ENCODE measurements around the gene GRM1. TPM values are rescaled to one million over a fixed set of nuclear protein-coding genes. Genes with fewer than 3 reads are reported as not detected.

GRM1 gene
- total and polyA plus RNA-seq, 2 experiments from 2014 or later = 0.29 to 0.63 TPM

- Mint-ChIP-seq H3K36me3 (ENCODE audit: low read depth) (no peaks in the 10 kb centered on the region), H3K4me3 (no peak overlapping the region), H3K27me3 (ENCODE audit: insufficient read depth, low read depth, poor library complexity) (peaks cover 2% of the 10 kb centered on the region), H3K4me1 (peaks cover 8% of the 10 kb centered on the region; the same call in 2 of the 3 replicates), H3K9me3 (no peaks in the 10 kb centered on the region; the same call in 2 of the 3 replicates), H3K27ac (no peak overlapping the region)
- TF ChIP-seq ZNF114 (CRISPR knock-in tag; IDR thresholded peaks at IDR 0.05) (no peak), CTCF (conservative IDR thresholded peaks at IDR 0.05; ENCODE audit: low read depth in 2 of 2) (no peak), JUNB (IDR thresholded peaks at IDR 0.05; ENCODE audit: unreplicated experiment) (no peak), NANOG (IDR thresholded peaks at IDR 0.05; ENCODE audit: borderline replicate concordance) (no peak), EZH2 (IDR thresholded peaks at IDR 0.05; ENCODE audit: low read depth, unreplicated experiment) (no peak), CREB1 (CRISPR knock-in tag; IDR thresholded peaks at IDR 0.05; ENCODE audit: low read depth) (no peak), EZH2phosphoT487 (IDR thresholded peaks at IDR 0.05; ENCODE audit: unreplicated experiment) (no peak), ZNF462 (CRISPR knock-in tag; IDR thresholded peaks at IDR 0.05) (no peak), ETS1 (IDR thresholded peaks at IDR 0.05) (no peak), POLR2AphosphoS5 (IDR thresholded peaks at IDR 0.05; ENCODE audit: low read depth) (no peak), REST (IDR thresholded peaks at IDR 0.05; ENCODE audit: unreplicated experiment) (no peak), STAT1 (IDR thresholded peaks at IDR 0.05; ENCODE audit: unreplicated experiment) (no peak), ZNF331 (CRISPR knock-in tag; IDR thresholded peaks at IDR 0.05; ENCODE audit: low read depth) (no peak)
- Histone ChIP-seq H3K9me2 (ENCODE audit: insufficient read depth) (no peaks in the 10 kb centered on the region), H3K4me1 (ENCODE audit: insufficient read depth) (no peaks in the 10 kb centered on the region), H3K27ac (ENCODE audit: low read depth) (no peak overlapping the region), H2AFZ (no peak overlapping the region), H3K79me2 (replicated peaks; ENCODE audit: insufficient read depth) (no peaks in the 10 kb centered on the region), H3K36me3 (ENCODE audit: insufficient read depth) (no peaks in the 10 kb centered on the region), H3K4me2 (no peak overlapping the region), H3F3A (replicated peaks; ENCODE audit: low read depth) (no peaks in the 10 kb centered on the region), H3K27me3 (ENCODE audit: insufficient read depth) (no peaks in the 10 kb centered on the region), H3K4me3 (no peak overlapping the region), H4K20me1 (replicated peaks; ENCODE audit: insufficient read depth) (no peaks in the 10 kb centered on the region)
- no peak for ATAC-seq
- DNase-seq (ENCODE audit: low spot score) = no peak
These were observed 71.9 kb downstream of the GRM1 start for GRCh38 chr6:146100776-146101175.
